PC-9 (cell line): ENCODE data around the gene TAGLN2.

Experiments
- CTCF ChIP-seq: fragments of 200-600 bp; sonication (generic); conservative IDR thresholded peaks from 2 replicates; pipeline ENCODE4 v1.6.1; 2017; ENCODE audit warnings: mixed run types, antibody characterized with exemption, mild to moderate bottlenecking, moderate library complexity
- EZH2 ChIP-seq: fragments of 200-600 bp; sonication (generic); IDR thresholded peaks from 2 replicates; pipeline ENCODE4 v1.8.0; 2017; ENCODE audit warnings: antibody characterized with exemption, low read depth

GRCh38 chr1:159898527-159898926 lies 26.8 kb downstream of the TAGLN2 start:
- TF ChIP-seq CTCF (no peak), EZH2 (no peak)
